HEK293T (cell line): ENCODE data around the gene RNF44.
A peak's percentile ranks its signal among the peaks of the same experiment; 100 is the strongest.

Source experiments
- CTCF ChIA-PET: fragments of 350-600 bp; formaldehyde crosslinking; extraction: SDS; loops from one replicate; lab custom pipeline; 2021; ENCODE audit warnings: antibody characterized with exemption, inconsistent platforms; lab: Yijun Ruan, JAX
- POLR2A ChIA-PET: fragments of 350-600 bp; formaldehyde crosslinking; extraction: SDS; loops from one replicate; lab custom pipeline; 2020; ENCODE audit warnings: antibody characterized with exemption, inconsistent platforms; lab: Yijun Ruan, JAX
- DNase-seq: peaks from one replicate; pipeline ENCODE4 v3.0.0; 2012; ENCODE audit warnings: mixed read lengths; ENCODE audit errors: extremely low spot score
- ARNT ChIP-seq: fragments of 450-650 bp; IDR thresholded peaks from 2 replicates; pipeline ENCODE4 v1.6.1; 2017; ENCODE audit warnings: mild to moderate bottlenecking
- BHLHE40 ChIP-seq: fragments of 450-650 bp; IDR thresholded peaks from 2 replicates; pipeline ENCODE4 v1.6.1; 2016; ENCODE audit warnings: mild to moderate bottlenecking, moderate library complexity, borderline replicate concordance
- CTBP1 ChIP-seq: fragments of 450-650 bp; IDR thresholded peaks from 2 replicates; pipeline ENCODE4 v1.6.1; 2016; ENCODE audit warnings: borderline replicate concordance
- ELF4 ChIP-seq: fragments of 450-650 bp; IDR thresholded peaks from 2 replicates; pipeline ENCODE4 v1.6.1; 2017; ENCODE audit warnings: antibody characterized with exemption
- FOXA1 ChIP-seq: fragments of 450-650 bp; IDR thresholded peaks from 2 replicates; pipeline ENCODE4 v1.6.1; 2016; ENCODE audit warnings: mild to moderate bottlenecking
- FOXK2 ChIP-seq: fragments of 450-650 bp; IDR thresholded peaks from 2 replicates; pipeline ENCODE4 v1.6.1; 2016; ENCODE audit warnings: mild to moderate bottlenecking
- FOXM1 ChIP-seq: fragments of 450-650 bp; IDR thresholded peaks from 2 replicates; pipeline ENCODE4 v1.6.1; 2017; ENCODE audit warnings: mild to moderate bottlenecking, borderline replicate concordance
- HDGF ChIP-seq: fragments of 450-650 bp; IDR thresholded peaks from 2 replicates; pipeline ENCODE4 v1.6.1; 2017; ENCODE audit warnings: antibody characterized with exemption, borderline replicate concordance
- L3MBTL2 ChIP-seq: fragments of 450-650 bp; conservative IDR thresholded peaks from 2 replicates; pipeline ENCODE4 v1.6.1; 2016; ENCODE audit warnings: mild to moderate bottlenecking
- LEF1 ChIP-seq: fragments of 450-650 bp; IDR thresholded peaks from 2 replicates; pipeline ENCODE4 v1.6.1; 2017; ENCODE audit warnings: mild to moderate bottlenecking, borderline replicate concordance
- NFRKB ChIP-seq: fragments of 450-650 bp; IDR thresholded peaks from 2 replicates; pipeline ENCODE4 v1.6.1; 2016; ENCODE audit warnings: mild to moderate bottlenecking, moderate library complexity
- SP1 ChIP-seq: fragments of 450-650 bp; IDR thresholded peaks from 2 replicates; pipeline ENCODE4 v1.6.1; 2017
- SUZ12 ChIP-seq: fragments of 450-650 bp; IDR thresholded peaks from 2 replicates; pipeline ENCODE4 v1.6.1; 2016; ENCODE audit warnings: mild to moderate bottlenecking
- TARDBP ChIP-seq: fragments of 450-650 bp; IDR thresholded peaks from 2 replicates; pipeline ENCODE4 v1.6.1; 2016
- ZNF384 ChIP-seq: fragments of 450-650 bp; IDR thresholded peaks from 2 replicates; pipeline ENCODE4 v1.6.1; 2016
- TF ChIP-seq, protein P1 (sequence below): fragments of 450-650 bp; IDR thresholded peaks from 2 replicates; pipeline ENCODE4 v1.6.1; 2016

Gene RNF44

DNA sequence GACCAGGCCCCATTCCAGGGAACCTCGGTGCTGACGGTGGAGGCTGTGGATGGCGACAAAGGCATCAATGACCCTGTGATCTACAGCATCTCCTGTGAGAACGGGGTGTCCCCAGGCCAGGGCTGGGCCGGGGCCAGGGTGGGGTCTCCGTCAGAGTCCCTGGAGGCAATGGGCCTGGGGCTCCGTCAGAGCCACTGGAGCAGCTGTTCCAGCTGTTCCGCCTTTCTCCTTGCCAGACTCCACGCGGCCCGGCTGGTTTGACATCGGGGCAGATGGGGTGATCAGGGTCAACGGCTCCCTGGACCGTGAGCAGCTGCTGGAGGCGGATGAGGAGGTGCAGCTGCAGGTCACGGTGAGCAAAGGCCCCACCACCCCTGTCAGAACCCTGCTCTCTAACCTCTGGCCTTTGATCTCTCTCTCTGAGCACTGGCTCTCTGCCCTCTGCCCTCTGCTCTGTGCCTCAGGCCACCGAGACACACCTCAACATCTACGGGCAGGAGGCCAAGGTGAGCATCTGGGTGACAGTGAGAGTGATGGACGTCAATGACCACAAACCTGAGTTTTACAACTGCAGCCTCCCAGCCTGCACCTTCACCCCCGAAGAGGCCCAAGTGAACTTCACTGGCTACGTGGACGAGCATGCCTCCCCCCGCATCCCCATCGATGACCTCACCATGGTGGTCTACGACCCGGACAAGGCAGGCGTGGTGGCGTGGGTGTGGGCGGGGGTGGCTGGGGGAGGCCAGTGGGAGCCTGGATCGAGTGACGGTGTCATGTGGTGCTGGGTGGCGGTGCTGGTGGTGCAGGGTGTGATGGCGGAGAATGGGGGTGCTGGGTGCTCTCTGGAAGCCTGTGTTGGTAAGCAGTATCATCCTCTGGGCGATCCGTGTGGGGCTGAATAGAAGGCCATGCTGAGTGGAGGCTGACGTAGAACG is 38.6 kb upstream of the RNF44 start:
- POLR2A ChIA-PET, result interaction anchor here (0.6 kb wide), 1 partner anchor 35 kb away, joined by 3 read pairs; no protein-coding TSS in a partner anchor
- CTCF ChIA-PET, result interaction anchor here (0.7 to 1.9 kb wide), 2 partner anchors 85 to 280 kb away, joined by 3 to 8 read pairs; no protein-coding TSS in a partner anchor
- no peak for DNase-seq
- no peak for TF ChIP-seq SP1
- TF ChIP-seq FOXA1, result no peak
- TF ChIP-seq ARNT, result no peak

DNA sequence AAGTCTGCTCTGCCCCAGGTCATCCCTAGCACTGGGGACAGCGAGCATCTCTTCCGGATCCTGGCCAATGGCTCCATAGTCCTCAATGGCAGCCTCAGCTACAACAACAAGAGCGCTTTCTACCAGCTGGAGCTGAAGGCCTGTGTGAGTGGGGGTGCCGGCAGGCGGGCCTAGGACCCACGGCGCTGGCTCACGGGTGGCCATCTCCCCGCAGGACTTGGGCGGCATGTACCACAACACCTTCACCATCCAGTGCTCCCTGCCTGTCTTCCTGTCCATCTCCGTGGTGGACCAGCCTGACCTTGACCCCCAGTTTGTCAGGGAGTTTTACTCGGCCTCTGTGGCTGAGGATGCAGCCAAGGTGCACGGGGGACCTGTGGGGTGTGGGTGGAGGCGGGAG is 37.9 kb upstream of the RNF44 start:
- DNase-seq, result no peak
- no peak for TF ChIP-seq FOXA1
- TF ChIP-seq HDGF, result no peak
- no peak for TF ChIP-seq SUZ12
- TF ChIP-seq ELF4, result no peak
- no peak for TF ChIP-seq LEF1
- ChIA-PET POLR2A (no interaction called here), CTCF (interaction anchor here (0.7 to 1.9 kb wide), 3 partner anchors 32 to 280 kb away, joined by 3 to 8 read pairs (median 4); no protein-coding TSS in a partner anchor)

DNA sequence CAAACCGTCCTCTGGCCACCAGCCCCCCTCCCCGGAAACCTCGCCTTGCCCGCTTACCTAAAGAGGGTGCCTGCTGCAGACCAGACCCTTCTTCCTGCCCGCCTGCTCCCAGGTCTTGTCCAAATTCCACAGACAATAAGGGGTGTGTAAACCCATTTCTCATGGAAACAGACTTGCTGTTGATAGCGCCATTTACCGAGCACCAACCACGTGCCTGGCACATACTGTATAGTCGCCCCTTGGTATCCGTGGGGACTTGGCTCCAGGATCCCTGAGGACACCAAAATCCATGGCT is 37.0 kb upstream of the RNF44 start:
- TF ChIP-seq TARDBP (no peak), FOXA1 (no peak), ELF4 (no peak), CTBP1 (no peak), FOXK2 (no peak), ARNT (no peak), LEF1 (no peak), SUZ12 (no peak), BHLHE40 (no peak), L3MBTL2 (no peak), ZNF384 (no peak), SP1 (no peak)
- TF ChIP-seq, protein P1, sequence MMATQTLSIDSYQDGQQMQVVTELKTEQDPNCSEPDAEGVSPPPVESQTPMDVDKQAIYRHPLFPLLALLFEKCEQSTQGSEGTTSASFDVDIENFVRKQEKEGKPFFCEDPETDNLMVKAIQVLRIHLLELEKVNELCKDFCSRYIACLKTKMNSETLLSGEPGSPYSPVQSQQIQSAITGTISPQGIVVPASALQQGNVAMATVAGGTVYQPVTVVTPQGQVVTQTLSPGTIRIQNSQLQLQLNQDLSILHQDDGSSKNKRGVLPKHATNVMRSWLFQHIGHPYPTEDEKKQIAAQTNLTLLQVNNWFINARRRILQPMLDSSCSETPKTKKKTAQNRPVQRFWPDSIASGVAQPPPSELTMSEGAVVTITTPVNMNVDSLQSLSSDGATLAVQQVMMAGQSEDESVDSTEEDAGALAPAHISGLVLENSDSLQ, result no peak
- DNase-seq, result no peak
- ChIA-PET CTCF (interaction anchor here (0.8 to 1.9 kb wide), 2 partner anchors 31 to 86 kb away, joined by 4 to 8 read pairs; no protein-coding TSS in a partner anchor), POLR2A (no interaction called here)

DNA sequence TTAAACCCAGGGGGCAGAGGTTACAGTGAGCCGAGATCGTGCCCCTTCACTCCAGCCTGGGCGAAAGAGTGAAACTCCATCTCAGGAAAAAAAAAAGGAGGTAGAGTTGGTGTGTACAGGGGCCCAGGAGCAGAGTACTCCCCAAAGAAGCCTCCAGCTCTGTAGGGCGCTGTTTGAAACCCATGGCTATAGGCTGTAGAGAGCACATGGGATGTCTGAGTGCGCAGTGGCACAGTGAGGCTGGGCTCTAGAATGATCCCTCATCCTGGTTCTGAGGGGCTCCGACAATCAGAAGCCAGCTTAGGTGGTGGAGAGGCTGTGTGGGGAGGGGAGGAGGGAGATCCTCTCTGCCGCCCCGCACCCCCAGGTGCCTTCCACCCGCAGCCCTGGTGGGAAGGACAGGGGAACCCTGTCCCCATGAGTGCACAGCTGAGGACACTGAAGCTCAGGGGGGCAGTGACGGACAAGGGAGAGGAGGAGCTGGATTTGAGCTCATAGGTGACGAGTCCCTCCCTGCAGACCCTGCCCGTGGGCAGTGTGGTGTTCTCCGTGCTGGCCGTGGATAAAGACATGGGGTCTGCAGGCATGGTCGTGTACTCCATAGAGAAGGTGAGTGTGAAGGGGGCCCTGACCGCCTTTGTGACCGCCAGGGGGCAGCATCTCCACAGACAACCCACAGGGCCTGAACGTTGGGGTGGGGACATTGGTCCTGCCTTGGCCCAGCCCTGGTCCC is 36.5 kb upstream of the RNF44 start:
- ChIA-PET POLR2A (interaction anchor here (1.3 kb wide), 1 partner anchor 73 kb away, joined by 5 read pairs; the partner anchor contains the start of gene TSPAN17), CTCF (interaction anchor here (0.5 to 1.2 kb wide), 6 partner anchors 8 to 563 kb away, joined by 3 to 7 read pairs (median 3); no protein-coding TSS in a partner anchor)
- peak; percentile 90 for DNase-seq
- TF ChIP-seq ELF4 (no peak), L3MBTL2 (no peak), BHLHE40 (no peak), ZNF384 (no peak), LEF1 (no peak), CTBP1 (no peak), NFRKB (no peak), HDGF (no peak), TARDBP (no peak), SUZ12 (no peak), FOXA1 (no peak)

DNA sequence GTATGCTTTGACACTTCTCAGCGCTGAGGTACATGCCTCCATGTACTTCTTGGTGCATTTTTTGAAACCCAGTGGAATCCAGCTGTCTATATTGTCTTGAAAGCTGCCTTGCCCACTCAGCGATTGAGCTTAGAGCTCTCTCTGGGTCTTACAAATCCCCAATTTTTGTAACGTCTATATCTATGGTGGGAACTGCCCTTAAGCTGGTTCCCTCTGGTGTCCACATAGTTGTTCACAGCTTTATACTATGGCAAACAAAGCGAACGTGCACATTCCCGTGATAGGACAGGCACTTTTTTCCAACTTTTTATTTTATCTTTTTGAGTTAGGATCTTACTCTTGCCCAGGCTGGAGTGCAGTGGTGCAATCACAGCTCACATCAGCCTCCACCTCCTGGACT is 32.8 kb upstream of the RNF44 start:
- no peak for TF ChIP-seq FOXM1
- TF ChIP-seq SP1, result no peak
- no peak for TF ChIP-seq SUZ12
- no peak for TF ChIP-seq BHLHE40
- TF ChIP-seq CTBP1, result no peak
- TF ChIP-seq, protein P1, result no peak
- no peak for TF ChIP-seq TARDBP
- no peak for TF ChIP-seq HDGF
- no peak for TF ChIP-seq L3MBTL2
- no peak for TF ChIP-seq ZNF384
- TF ChIP-seq FOXK2, result no peak
- no peak for TF ChIP-seq ELF4
- TF ChIP-seq NFRKB, result no peak
- TF ChIP-seq LEF1, result no peak
- TF ChIP-seq FOXA1, result no peak
- no peak for TF ChIP-seq ARNT
- CTCF ChIA-PET, result interaction anchor here (0.6 to 1.4 kb wide), 5 partner anchors 20 to 91 kb away, joined by 3 to 12 read pairs (median 6); partner anchors contain the start of gene TSPAN17
- no peak for DNase-seq
- POLR2A ChIA-PET, result interaction anchor here (0.8 kb wide), 1 partner anchor 32 kb away, joined by 3 read pairs; the partner anchor contains the start of gene RNF44

GRCh38 chr5:176568657-176569056 is 31.5 kb upstream of the RNF44 start:
- TF ChIP-seq, protein P1, result no peak
- no peak for TF ChIP-seq BHLHE40
- TF ChIP-seq ZNF384, result no peak
- TF ChIP-seq TARDBP, result no peak
- TF ChIP-seq SP1, result no peak
- TF ChIP-seq CTBP1, result no peak
- no peak for TF ChIP-seq SUZ12
- TF ChIP-seq HDGF, result no peak
- no peak for TF ChIP-seq NFRKB
- no peak for TF ChIP-seq L3MBTL2
- no peak for TF ChIP-seq FOXA1
- no peak for TF ChIP-seq ELF4
- TF ChIP-seq LEF1, result no peak
- no peak for TF ChIP-seq FOXM1
- TF ChIP-seq FOXK2, result no peak
- no peak for TF ChIP-seq ARNT
- ChIA-PET CTCF (no interaction called here), POLR2A (no interaction called here)
- DNase-seq, result no peak
